ENCODE results near the gene CD6. TPM values are rescaled to one million over a fixed set of nuclear protein-coding genes. Genes with fewer than 3 reads are reported as not detected.

Gene CD6
- total RNA-seq, 1 donor from 2014 or later, result 4.2 TPM

GRCh38 chr11:60984149-60984548 lies 12.7 kb downstream of the CD6 start:
- DNase-seq (ENCODE audit: low spot score), result no peak

DNA sequence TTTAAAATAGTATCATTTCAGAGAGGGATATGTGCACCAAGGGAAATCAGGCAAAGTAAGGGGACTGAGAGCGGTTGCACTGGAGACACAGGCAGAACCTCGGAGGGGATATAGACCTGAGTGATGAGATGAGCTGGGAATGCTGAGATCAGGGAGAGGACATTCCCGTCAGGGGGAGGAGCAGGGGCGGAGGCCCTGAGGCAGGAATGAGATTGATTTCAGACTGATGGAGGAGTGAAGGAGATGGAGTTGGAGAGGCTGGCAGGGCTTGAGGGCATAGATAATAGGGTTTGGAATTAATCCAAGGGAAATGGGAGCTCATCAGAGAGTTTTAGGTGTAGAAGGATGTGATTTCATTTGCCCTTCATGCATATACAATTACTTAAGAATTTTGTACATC lies 13.2 kb downstream of the CD6 start:
- DNase-seq (ENCODE audit: low spot score), result no peak

DNA sequence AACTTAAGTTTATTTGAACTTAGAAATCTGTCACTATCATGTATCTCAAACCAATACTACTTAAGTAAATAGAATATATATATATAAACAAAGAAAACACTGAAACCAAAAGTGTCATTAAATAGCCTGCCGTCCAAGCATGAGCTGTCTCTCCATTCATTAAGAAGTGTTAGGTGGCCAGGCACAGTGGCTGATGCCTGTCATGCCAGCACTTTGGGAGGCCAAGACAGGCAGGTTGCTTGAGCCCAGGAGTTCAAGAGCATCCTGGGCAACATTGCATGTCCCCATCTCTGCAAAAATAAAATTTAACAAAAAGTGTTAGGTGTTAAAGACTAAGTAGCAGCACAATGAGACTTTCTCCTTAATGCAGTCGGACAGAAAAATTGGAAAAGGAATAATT lies 14.0 kb downstream of the CD6 start:
- DNase-seq (ENCODE audit: low spot score), result no peak

DNA sequence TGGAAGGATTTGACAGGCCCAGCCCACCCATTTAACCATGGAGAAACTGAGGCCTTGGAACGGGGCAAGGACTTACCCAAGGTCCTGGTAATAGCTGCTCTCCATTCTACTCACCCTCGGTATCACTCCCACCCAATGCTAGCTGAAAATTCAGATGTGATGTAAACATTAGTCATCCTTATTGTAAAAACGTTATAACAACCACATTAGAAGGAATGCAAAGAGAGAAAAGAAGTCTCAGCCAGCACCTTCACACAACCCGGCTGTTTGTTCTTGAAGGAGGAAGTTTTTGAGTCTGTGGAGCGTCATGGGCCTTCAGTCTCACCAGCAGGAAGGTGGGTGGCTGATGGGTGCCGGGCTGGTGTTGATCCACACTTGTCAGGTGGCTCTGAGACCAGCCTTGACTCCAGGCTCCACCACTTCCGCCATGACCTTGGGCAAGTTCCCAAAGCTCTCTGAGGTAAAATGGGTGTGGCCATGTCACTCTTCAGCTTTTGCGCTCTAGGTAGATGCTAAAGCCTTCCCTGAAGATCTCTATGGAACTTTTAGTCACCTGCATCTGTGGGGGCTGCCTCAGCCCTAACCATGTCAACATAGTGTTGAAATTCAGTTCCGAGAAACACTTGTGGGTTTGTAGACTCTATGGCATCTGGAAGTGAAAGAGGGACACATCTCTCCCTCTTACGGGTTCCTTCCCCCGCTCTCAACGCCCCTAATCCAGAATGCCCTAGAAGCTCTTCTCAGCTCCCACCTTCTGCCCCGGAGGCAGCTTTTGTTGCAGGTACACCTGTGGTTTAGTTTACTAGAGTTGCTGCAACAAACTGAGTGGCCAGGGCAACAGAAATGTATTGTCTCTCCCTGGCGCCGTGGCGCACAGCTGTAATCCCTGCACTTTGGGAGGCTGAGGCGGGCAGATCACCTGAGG lies 14.8 kb downstream of the CD6 start:
- DNase-seq (ENCODE audit: low spot score), result no peak

- no peak for DNase-seq (ENCODE audit: low spot score)
Measured at GRCh38 chr11:60987577-60988277, 16.2 kb downstream of the CD6 start.

GRCh38 chr11:60988658-60989057 lies 17.2 kb downstream of the CD6 start:
- DNase-seq (ENCODE audit: low spot score), result no peak

GRCh38 chr11:60989093-60989650 lies 17.7 kb downstream of the CD6 start:
- no peak for DNase-seq (ENCODE audit: low spot score)

- no peak for DNase-seq (ENCODE audit: low spot score)
Measured at GRCh38 chr11:60991457-60991856, 20.0 kb downstream of the CD6 start.

DNA sequence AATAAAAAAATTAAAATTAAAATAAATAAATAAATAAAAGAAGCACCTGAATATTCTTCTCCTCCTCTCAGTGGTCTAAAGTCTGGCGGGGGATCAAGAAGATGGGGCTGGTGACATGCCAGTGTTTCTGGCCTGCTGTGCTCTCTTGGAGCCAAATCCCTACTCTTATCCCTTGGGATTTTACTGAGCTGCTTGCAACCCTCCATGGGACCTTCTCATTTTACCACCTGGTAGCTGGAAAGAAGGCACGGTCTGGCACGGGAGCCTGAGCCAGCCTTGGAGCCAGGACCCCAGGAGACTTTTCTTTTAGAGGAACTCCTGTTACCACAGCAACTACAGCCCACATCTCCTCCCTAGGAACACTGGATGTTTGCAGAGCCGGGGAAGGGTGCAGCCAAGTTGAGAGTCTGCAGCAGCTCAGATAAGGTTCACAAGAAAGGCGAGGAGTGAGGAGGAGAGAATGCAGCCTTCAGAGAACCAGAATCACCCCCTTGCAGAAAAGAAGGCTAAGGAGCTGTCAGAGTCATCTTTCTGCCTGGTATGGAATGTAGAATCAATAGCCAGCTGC lies 21.4 kb downstream of the CD6 start:
- no peak for DNase-seq (ENCODE audit: low spot score)

- DNase-seq (ENCODE audit: low spot score), result no peak
Measured at GRCh38 chr11:60993615-60994014, 22.1 kb downstream of the CD6 start.

GRCh38 chr11:60994541-60995080 lies 23.1 kb downstream of the CD6 start:
- DNase-seq (ENCODE audit: low spot score), result no peak

DNA sequence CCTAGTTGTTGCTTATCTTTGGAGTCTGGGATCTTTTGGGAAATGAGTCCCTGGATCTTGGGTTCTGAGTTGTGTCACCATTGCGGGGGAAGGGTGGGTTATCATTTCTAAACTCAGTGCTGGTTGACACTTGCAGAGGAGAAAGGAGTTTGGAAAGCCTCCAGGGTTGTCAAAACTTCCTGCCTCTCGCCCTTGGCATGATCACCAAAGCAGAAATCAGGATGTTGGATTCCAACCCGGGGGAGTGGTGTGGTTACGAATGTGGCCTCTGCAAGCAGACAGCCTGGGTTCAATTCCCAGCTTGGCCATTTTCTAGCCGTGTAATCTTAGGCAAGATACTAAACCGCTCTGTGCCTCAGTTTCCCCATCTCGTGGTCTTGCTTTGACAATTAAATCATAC lies 24.3 kb downstream of the CD6 start:
- no peak for DNase-seq (ENCODE audit: low spot score)

- DNase-seq (ENCODE audit: low spot score), result no peak
Measured at GRCh38 chr11:60996381-60997138, 25.1 kb downstream of the CD6 start.

DNA sequence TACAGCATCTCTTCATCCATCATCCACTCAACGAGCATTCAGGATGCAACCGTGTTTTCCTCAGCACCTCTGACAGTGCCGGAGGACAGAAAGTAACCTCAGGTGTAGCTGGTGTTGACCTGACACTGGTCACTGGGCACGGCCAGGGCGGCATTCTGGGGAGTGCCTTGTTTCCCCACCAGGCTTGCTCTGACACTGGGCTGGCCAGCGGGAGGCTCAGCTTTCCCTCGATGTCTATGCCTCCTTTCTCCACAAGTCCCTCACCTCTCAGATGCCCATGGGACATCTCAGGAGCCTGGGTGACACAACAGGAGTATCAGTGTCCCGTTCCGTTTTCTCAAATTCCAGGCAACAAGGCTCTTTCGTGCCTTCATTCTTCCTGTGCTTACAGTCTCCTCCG lies 28.9 kb downstream of the CD6 start:
- no peak for DNase-seq (ENCODE audit: low spot score)

- no peak for DNase-seq (ENCODE audit: low spot score)
Measured at GRCh38 chr11:61001931-61002330, 30.5 kb downstream of the CD6 start.

DNA sequence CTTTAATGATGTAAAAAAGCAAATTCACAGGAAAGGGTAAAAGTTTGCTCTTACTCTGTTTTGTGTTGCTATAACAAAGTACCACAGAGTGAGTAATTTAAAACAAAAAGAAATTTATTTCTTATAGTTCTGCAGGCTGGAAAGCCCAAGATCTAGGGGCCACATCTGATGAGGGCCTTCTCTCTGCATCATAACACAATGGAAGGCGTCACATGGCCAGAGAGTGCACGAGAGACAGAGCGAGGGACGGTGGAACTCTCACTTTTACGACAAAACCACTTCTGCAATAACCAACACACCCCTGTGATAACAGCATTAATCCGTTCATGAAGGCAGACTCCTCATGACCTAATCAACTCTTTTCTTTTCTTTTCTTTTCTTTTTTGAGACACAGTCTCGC lies 31.1 kb downstream of the CD6 start:
- DNase-seq (ENCODE audit: low spot score), result no peak

DNA sequence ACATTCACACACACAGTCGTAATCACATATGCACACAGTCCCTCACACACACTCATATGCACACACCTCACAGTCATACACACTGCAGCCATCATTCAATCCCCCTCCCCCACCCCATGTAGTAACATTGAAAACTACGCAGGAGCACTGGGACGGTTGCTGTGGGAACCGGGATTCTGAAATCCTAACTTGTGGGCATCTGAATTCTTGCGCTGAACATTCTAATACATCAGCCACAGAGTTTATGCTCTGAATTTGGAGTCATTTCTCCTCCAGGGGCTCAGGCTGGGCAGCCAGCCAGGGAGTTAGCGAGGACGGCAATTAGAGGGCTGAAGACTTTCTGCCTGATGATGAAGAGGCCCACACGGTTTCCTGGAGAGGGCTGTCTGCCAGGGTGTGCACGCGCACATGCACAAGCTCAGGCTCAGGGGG lies 32.7 kb downstream of the CD6 start:
- DNase-seq (ENCODE audit: low spot score), result no peak

DNA sequence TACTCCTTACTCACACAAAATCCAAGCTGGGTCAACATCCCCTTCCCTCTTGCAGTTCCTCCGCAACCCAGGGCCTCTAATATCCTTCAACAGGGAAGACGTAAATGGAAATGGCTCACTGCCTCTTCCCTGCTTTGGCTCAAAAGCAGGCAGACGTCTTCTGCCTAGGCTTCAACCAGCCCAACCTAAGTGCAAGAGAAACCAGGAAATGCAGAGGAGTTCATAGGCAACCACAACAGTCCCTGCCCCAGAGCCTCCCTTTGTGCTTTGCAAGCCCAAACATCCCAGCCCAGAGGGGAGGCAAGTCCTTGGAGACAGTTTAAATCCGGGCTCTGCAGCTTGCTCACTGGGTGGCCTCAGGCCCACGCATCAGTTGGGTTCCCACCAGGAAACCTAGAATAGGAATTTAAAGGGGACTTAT lies 33.3 kb downstream of the CD6 start:
- DNase-seq (ENCODE audit: low spot score), result no peak

- DNase-seq (ENCODE audit: low spot score), result no peak
Measured at GRCh38 chr11:61007383-61007955, 36.0 kb downstream of the CD6 start.

DNA sequence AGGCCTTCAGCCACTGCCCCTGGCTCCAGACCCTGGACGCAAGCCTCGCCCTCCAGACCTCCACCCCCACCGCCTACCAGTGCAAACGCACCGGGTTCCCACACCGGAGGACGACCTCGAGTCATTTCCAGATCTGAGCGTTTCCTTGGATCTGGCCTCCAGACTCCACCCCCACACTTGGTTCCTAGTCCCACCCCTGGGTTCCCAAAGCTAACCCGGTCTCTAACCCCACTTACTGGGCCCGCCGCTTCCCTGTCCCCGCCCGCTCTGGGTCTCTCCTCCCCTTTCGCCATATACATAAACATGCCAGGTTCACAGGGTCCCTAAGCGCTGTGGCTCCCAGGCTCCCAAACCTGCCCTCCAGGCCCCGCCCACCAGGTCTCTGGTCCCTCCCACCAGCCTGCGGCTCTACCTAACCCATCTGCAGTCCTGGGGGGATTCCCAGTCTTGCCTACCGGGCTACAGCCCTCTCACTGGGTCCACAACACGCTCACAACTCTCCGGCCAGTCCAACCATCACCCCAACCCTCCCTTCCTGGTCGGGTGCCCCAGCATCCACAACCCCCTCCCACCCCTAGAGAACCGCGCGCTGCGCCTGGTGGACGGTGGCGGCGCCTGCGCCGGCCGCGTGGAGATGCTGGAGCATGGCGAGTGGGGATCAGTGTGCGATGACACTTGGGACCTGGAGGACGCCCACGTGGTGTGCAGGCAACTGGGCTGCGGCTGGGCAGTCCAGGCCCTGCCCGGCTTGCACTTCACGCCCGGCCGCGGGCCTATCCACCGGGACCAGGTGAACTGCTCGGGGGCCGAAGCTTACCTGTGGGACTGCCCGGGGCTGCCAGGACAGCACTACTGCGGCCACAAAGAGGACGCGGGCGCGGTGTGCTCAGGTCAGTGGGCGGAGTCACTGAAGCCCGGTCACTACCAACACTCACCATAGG lies 36.7 kb downstream of the CD6 start:
- no peak for DNase-seq (ENCODE audit: low spot score)

Data from ureter (tissue), 1 donor.